H1 (cell line): Measurements from ENCODE around the gene ANKRD7. TPM values are rescaled to one million over a fixed set of nuclear protein-coding genes. Genes with fewer than 3 reads are reported as not detected.
A peak's percentile ranks its signal among the peaks of the same experiment; 100 is the strongest.

Experiments used
- CEBPB ChIP-seq: IDR thresholded peaks from 2 replicates; pipeline ENCODE4 v1.6.1; 2012; ENCODE audit warnings: low read depth, low read length
- CHD1 ChIP-seq: IDR thresholded peaks from 2 replicates; pipeline ENCODE4 v1.6.1; 2012; ENCODE audit warnings: low read depth, low read length, improper control_type of control experiment
- EP300 ChIP-seq, 2 experiments: IDR thresholded peaks; 1 replicate in 1 of 2; 2 replicates in 1 of 2; pipeline ENCODE4 v1.6.1; 2011 to 2012; ENCODE audit warnings: low read depth in 2 of 2, low read length in 2 of 2, mild to moderate bottlenecking in 2 of 2, borderline replicate concordance in 1 of 2, inconsistent platforms in 1 of 2, moderate library complexity in 1 of 2
- FOSL1 ChIP-seq: IDR thresholded peaks from 2 replicates; pipeline ENCODE4 v1.6.1; 2011; ENCODE audit warnings: mild to moderate bottlenecking, low read depth, low read length, moderate library complexity; ENCODE audit not compliant: insufficient read depth
- HDAC2 ChIP-seq, 2 experiments: fragments of 300-600 bp in 1 of 2; sonication (generic) in 1 of 2; IDR thresholded peaks; 2 replicates each; pipeline ENCODE4 v1.6.1; 2011 to 2012; ENCODE audit warnings: low read depth in 2 of 2, low read length in 2 of 2, mild to moderate bottlenecking in 2 of 2, moderate library complexity in 2 of 2, borderline replicate concordance in 1 of 2, inconsistent platforms in 1 of 2
- HDAC6 ChIP-seq: IDR thresholded peaks from one replicate; pipeline ENCODE4 v1.7.1; 2012; ENCODE audit warnings: low read depth, mild to moderate bottlenecking, inconsistent platforms, low read length, moderate library complexity
- KDM1A ChIP-seq: fragments of 200-600, 300-600 bp; sonication (generic); IDR thresholded peaks from 2 replicates; pipeline ENCODE4 v1.7.1; 2016; ENCODE audit warnings: mild to moderate bottlenecking, low read length, borderline replicate concordance
- NANOG ChIP-seq: IDR thresholded peaks from 2 replicates; pipeline ENCODE4 v1.6.1; 2011; ENCODE audit warnings: low read length, low read depth, mild to moderate bottlenecking, inconsistent platforms; ENCODE audit not compliant: insufficient read depth, poor library complexity, severe bottlenecking
- NRF1 ChIP-seq: IDR thresholded peaks from 2 replicates; pipeline ENCODE4 v1.6.1; 2011; ENCODE audit warnings: mild to moderate bottlenecking, low read depth, low read length, improper control_type of control experiment
- POU5F1 ChIP-seq: IDR thresholded peaks from 2 replicates; pipeline ENCODE4 v1.6.1; 2011; ENCODE audit warnings: low read depth, mild to moderate bottlenecking, low read length, moderate library complexity
- RFX5 ChIP-seq: IDR thresholded peaks from 2 replicates; pipeline ENCODE4 v1.6.1; 2011; ENCODE audit warnings: low read depth, low read length, improper control_type of control experiment, borderline replicate concordance
- RNF2 ChIP-seq: fragments of 200-900, 300-1000 bp; sonication (generic); IDR thresholded peaks from 2 replicates; pipeline ENCODE4 v1.7.1; 2016; ENCODE audit warnings: borderline replicate concordance, low read depth, mild to moderate bottlenecking, antibody characterized with exemption, low read length; ENCODE audit not compliant: poor library complexity, severe bottlenecking; ENCODE audit errors: missing control alignments
- SIN3A ChIP-seq, 2 experiments: IDR thresholded peaks in 1 of 2; conservative IDR thresholded peaks in 1 of 2; 2 replicates each; pipeline ENCODE4 v1.6.1; 2011 to 2012; ENCODE audit warnings: low read length in 2 of 2, improper control_type of control experiment in 1 of 2, low read depth in 1 of 2, mild to moderate bottlenecking in 1 of 2
- SIRT6 ChIP-seq: IDR thresholded peaks from one replicate; pipeline ENCODE4 v1.7.1; 2012; ENCODE audit warnings: low read length, inconsistent platforms
- SP4 ChIP-seq: IDR thresholded peaks from 2 replicates; pipeline ENCODE4 v1.6.1; 2012; ENCODE audit warnings: low read length, inconsistent platforms
- SUZ12 ChIP-seq: fragments of 200-600 bp; sonication (generic); IDR thresholded peaks from 2 replicates; pipeline ENCODE4 v1.6.1; 2012; ENCODE audit warnings: mild to moderate bottlenecking, inconsistent platforms, low read length, moderate library complexity, mixed read lengths
- TAF7 ChIP-seq: optimal IDR thresholded peaks from 2 replicates; pipeline ENCODE3; 2011; ENCODE audit warnings: low read depth, mild to moderate bottlenecking, inconsistent platforms, low read length, moderate library complexity, borderline replicate concordance
- TBP ChIP-seq: IDR thresholded peaks from 2 replicates; pipeline ENCODE4 v1.6.1; 2011; ENCODE audit warnings: low read depth, low read length, improper control_type of control experiment
- TEAD4 ChIP-seq: IDR thresholded peaks from 2 replicates; pipeline ENCODE4 v1.6.1; 2012; ENCODE audit warnings: low read depth, low read length, inconsistent platforms, mixed read lengths
- polyA plus RNA-seq, 7 experiments: library from polyadenylated mRNA; depleted of rRNA in 3 of 7; stranded (reverse) in 5 of 7; unstranded in 2 of 7; fragments of >200 nt in 5 of 7; fragments of 200-250 nt in 2 of 7; gene quantifications; 1 replicate in 5 of 7; 2 replicates in 1 of 7; 4 replicates in 1 of 7; pipeline versions ENCODE4 v1.2.1 to v1.2.3, GENCODE V29; 2011 to 2013; ENCODE audit warnings: missing spikeins in 2 of 7, mixed read lengths in 2 of 7
- total RNA-seq: library from RNA; stranded (reverse); fragmentation: NEBNext Ultra II Directional; extraction: Animal tissue kit (Norgen Biotek cat#: 25700); gene quantifications from 2 replicates; pipeline ENCODE4 v1.2.1, GENCODE V29; 2021
- TF ChIP-seq, protein P1 (sequence below): IDR thresholded peaks from 2 replicates; pipeline ENCODE4 v1.6.1; 2011; ENCODE audit warnings: low read length, improper control_type of control experiment
- TF ChIP-seq, protein P2 (sequence below): IDR thresholded peaks from 2 replicates; pipeline ENCODE4 v1.6.1; 2012; ENCODE audit warnings: inconsistent platforms

The ANKRD7 gene
- total and polyA plus RNA-seq, 2 of the 8 experiments (the other 6 are each of a cell fraction or from before 2014, with no cell fraction given): not detected

DNA sequence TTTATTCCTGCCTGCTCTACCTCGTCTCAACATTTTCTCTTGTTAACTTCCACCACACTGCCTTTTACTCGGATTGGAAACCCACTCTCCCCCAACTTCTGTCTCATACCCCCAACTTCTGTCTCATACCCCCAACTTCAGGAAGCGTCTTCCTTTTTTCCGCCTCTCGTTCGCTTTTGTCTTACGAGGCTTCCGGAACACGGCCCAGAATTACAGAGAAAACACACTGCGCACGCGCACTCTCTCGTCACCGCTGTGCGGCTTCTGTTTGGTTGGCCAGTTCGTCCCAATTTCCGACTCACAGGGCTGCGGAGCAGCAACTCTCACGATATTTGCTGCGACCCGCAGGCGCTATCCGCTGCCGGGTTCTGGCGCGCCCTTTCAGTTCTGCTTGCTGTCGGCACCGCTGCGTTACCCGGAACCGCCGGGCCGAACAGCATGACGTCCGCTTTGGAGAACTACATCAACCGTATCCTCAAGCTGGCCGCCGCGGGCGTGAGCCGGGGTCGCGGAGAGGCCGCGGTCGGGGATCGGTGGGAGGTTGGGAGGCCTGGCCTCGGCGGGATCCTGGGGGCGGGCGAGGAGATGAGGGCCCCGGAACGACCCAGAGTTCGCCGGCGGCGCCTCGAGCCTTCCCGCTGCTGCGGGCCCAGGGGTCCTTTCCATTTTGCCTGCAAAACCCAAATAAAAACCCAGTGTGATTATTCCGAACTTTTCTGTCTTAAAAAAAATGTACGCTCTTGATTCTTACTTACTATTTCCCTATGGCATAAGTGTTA is 40.5 kb upstream of the ANKRD7 start, which contains the start of gene LSM8 (continued):
- TF ChIP-seq, protein P1, sequence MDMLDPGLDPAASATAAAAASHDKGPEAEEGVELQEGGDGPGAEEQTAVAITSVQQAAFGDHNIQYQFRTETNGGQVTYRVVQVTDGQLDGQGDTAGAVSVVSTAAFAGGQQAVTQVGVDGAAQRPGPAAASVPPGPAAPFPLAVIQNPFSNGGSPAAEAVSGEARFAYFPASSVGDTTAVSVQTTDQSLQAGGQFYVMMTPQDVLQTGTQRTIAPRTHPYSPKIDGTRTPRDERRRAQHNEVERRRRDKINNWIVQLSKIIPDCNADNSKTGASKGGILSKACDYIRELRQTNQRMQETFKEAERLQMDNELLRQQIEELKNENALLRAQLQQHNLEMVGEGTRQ: 0 out of 2 replicates have a peak, but pooled peaks have one; percentile 31
- no peak for TF ChIP-seq KDM1A
- no peak for TF ChIP-seq SIRT6
- no peak for TF ChIP-seq CHD1
- no peak for TF ChIP-seq HDAC6
- TF ChIP-seq, protein P2, sequence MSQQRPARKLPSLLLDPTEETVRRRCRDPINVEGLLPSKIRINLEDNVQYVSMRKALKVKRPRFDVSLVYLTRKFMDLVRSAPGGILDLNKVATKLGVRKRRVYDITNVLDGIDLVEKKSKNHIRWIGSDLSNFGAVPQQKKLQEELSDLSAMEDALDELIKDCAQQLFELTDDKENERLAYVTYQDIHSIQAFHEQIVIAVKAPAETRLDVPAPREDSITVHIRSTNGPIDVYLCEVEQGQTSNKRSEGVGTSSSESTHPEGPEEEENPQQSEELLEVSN: peak; percentile 46; the same call in 1 of the 2 replicates
- no peak for TF ChIP-seq TEAD4
- no peak for TF ChIP-seq EP300 (IDR thresholded peaks at IDR 0.05; ENCODE audit: borderline replicate concordance in 1 of 2, low read depth in 2 of 2, low read length in 2 of 2)
- no peak for TF ChIP-seq CEBPB
- no peak for TF ChIP-seq RFX5
- no peak for TF ChIP-seq FOSL1
- peak; percentile 55 to 72; a peak in 1 of 4 replicates for TF ChIP-seq SIN3A (conservative IDR thresholded peaks at IDR 0.05 in 1 of 2, IDR thresholded peaks at IDR 0.05 in 1 of 2; ENCODE audit: low read depth in 1 of 2, low read length in 2 of 2)
- TF ChIP-seq RNF2: no peak
- TF ChIP-seq TAF7: peak; percentile 91
- TF ChIP-seq NRF1: peak; percentile 68
- no peak for TF ChIP-seq POU5F1
- TF ChIP-seq TBP: peak; percentile 90
- no peak for TF ChIP-seq SUZ12
- no peak for TF ChIP-seq NANOG
- TF ChIP-seq HDAC2 (IDR thresholded peaks at IDR 0.05; ENCODE audit: borderline replicate concordance in 1 of 2, low read depth in 2 of 2, low read length in 2 of 2): no peak
- no peak for TF ChIP-seq SP4
